Panc1 (cell line): ENCODE results near the gene SDK2.

Source experiments
- CTCF ChIP-seq: fragments of 450-650 bp; IDR thresholded peaks from 2 replicates; pipeline ENCODE4 v1.5.1; 2017; ENCODE audit warnings: mild to moderate bottlenecking
- POLR2AphosphoS5 ChIP-seq: IDR thresholded peaks from 2 replicates; pipeline ENCODE4 v1.6.1; 2012; ENCODE audit warnings: mild to moderate bottlenecking, low read depth, low read length, moderate library complexity
- SIN3A ChIP-seq: IDR thresholded peaks from 2 replicates; pipeline ENCODE4 v1.6.1; 2012; ENCODE audit warnings: low read depth, mild to moderate bottlenecking, low read length, moderate library complexity, borderline replicate concordance; ENCODE audit not compliant: insufficient read depth
- TF ChIP-seq, protein P1 (sequence below), 2 experiments: IDR thresholded peaks; 2 replicates each; pipeline ENCODE4 v1.6.1; 2011 to 2012; ENCODE audit warnings: low read depth in 2 of 2, control low read depth in 1 of 2, low read length in 1 of 2, mild to moderate bottlenecking in 1 of 2, moderate library complexity in 1 of 2; ENCODE audit not compliant: insufficient read depth in 1 of 2

DNA sequence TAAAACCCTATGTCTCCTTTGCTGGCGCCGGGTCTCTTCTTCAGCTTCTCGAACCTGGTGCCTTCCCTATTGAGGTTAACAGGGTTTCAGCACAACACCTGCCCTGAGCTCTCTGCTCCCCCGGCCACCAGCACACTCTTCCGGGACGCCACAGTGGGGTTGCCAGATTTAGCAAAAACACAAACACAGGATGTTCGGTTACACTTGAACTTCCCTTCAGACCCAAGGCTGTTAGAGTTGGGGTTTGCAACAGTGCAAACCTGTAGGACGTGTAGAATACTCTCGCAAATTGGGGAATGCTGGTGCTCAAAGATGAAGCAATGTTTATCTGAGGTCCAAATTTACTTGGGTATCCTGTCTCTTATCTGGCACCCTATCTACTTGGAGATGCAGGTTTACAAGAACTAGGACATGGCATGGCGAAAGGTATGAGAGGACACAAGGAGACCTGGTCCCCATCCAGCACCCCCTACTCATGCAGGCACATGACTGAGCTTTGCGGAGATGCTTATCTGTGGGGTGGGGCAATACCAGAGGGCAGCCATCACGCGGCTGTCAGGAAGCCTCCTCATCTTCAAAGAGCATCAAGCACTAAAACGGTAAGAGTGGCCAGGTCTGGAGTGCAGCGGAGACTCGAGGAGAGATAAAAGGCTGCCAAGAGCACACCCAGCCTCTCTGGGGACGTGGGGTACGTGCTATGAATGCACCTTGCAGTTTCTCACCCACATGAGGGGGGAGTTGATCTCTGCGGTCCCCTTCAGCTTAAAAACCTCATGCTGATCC is 52.8 kb downstream of the SDK2 start:
- no peak for TF ChIP-seq POLR2AphosphoS5
- no peak for TF ChIP-seq CTCF
- TF ChIP-seq, protein P1, sequence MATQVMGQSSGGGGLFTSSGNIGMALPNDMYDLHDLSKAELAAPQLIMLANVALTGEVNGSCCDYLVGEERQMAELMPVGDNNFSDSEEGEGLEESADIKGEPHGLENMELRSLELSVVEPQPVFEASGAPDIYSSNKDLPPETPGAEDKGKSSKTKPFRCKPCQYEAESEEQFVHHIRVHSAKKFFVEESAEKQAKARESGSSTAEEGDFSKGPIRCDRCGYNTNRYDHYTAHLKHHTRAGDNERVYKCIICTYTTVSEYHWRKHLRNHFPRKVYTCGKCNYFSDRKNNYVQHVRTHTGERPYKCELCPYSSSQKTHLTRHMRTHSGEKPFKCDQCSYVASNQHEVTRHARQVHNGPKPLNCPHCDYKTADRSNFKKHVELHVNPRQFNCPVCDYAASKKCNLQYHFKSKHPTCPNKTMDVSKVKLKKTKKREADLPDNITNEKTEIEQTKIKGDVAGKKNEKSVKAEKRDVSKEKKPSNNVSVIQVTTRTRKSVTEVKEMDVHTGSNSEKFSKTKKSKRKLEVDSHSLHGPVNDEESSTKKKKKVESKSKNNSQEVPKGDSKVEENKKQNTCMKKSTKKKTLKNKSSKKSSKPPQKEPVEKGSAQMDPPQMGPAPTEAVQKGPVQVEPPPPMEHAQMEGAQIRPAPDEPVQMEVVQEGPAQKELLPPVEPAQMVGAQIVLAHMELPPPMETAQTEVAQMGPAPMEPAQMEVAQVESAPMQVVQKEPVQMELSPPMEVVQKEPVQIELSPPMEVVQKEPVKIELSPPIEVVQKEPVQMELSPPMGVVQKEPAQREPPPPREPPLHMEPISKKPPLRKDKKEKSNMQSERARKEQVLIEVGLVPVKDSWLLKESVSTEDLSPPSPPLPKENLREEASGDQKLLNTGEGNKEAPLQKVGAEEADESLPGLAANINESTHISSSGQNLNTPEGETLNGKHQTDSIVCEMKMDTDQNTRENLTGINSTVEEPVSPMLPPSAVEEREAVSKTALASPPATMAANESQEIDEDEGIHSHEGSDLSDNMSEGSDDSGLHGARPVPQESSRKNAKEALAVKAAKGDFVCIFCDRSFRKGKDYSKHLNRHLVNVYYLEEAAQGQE (IDR thresholded peaks at IDR 0.05; ENCODE audit: insufficient read depth in 1 of 2, low read depth in 2 of 2, low read length in 1 of 2), result no peak
- TF ChIP-seq SIN3A, result no peak
